Ovary (tissue), 3 donors: ENCODE measurements around the gene NBEAL2.

Experiments used
- EP300 ChIP-seq: sonication (generic); formaldehyde crosslinking; IDR thresholded peaks from one replicate; pipeline ENCODE4 v1.6.1; 2017; ENCODE audit warnings: antibody characterized with exemption
- TF ChIP-seq, protein P1 (sequence below), 3 donors: fragments of 450-650 bp in 2 of 3; fragments of 200-600 bp in 1 of 3; IDR thresholded peaks; one replicate each; pipeline versions ENCODE4 v1.5.1 to v1.8.0; 2016 to 2022; ENCODE audit warnings: antibody characterized with exemption in 3 of 3, mild to moderate bottlenecking in 1 of 3
- donor health status: DM: no; HTN: no; CAD: no.

DNA sequence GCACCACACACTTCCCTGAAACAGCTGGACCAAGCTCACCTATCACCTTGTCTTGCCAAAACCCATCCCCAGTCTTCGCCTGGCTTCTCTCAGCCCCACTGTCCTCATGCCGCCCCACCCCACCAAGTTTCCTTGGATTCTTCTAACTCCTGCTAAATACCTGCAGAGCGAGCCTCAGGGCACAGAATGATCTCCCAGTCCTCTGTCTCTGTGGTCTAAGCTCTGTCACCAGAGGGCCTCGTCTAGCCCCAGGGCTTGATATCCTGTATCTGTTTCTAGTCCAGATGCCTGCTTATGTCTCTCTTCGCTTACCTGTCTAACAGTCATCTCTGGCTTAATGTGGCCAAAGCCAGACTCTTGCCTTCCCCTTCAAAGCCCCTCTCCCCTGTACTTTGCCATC is 12.7 kb upstream of the NBEAL2 start:
- TF ChIP-seq, protein P1, sequence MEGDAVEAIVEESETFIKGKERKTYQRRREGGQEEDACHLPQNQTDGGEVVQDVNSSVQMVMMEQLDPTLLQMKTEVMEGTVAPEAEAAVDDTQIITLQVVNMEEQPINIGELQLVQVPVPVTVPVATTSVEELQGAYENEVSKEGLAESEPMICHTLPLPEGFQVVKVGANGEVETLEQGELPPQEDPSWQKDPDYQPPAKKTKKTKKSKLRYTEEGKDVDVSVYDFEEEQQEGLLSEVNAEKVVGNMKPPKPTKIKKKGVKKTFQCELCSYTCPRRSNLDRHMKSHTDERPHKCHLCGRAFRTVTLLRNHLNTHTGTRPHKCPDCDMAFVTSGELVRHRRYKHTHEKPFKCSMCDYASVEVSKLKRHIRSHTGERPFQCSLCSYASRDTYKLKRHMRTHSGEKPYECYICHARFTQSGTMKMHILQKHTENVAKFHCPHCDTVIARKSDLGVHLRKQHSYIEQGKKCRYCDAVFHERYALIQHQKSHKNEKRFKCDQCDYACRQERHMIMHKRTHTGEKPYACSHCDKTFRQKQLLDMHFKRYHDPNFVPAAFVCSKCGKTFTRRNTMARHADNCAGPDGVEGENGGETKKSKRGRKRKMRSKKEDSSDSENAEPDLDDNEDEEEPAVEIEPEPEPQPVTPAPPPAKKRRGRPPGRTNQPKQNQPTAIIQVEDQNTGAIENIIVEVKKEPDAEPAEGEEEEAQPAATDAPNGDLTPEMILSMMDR (IDR thresholded peaks at IDR 0.05) = no peak
- TF ChIP-seq EP300 = no peak
